DMS153 treated with DMSO at 0.1 percent for 48 hours (cell line): ENCODE results near the gene NSG1.

ENCODE experiments used
- DNase-seq: peaks from one replicate; lab custom pipeline; 2025; ENCODE audit not compliant: unreplicated experiment; lab: John Stamatoyannopoulos, UW

The NSG1 gene

DNA sequence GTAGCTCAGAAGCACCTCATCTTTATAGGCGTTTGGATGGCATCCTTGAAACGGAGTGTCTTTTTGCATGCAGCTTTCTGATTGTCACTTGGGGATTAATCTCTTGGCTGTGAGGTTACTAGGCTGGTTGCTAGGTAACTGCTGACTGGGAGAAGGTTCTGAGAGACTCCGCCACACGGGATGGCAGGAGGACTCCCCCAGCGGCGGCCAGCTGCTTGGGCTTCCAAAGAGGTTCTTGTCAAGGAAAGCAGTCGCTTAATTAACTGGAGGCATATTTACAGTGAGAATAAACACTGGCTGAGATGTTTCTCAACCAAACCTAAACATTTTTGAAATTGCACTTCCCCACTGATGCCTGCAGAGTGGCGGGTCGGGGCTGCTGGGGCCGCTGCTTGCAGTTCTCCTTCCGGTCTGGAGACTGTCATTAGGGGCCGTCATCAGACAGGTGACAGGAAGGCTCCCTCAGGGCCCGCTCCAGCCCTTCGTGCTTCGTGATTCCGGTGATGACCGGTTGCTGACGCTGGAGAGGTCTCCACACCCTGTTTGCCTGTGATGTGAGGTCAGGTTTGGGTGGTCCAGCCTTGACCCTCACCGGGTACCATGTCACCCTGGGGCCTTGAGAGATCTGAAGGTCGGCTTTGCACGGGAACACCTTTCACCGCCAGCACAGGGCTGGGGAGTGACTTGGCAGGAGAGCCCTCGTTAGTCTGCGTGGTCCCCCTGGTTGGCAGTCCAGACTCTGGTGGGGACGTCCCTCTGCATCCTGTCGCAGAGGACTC is 9.1 kb downstream of the NSG1 start:
- DNase-seq = no peak

DNA sequence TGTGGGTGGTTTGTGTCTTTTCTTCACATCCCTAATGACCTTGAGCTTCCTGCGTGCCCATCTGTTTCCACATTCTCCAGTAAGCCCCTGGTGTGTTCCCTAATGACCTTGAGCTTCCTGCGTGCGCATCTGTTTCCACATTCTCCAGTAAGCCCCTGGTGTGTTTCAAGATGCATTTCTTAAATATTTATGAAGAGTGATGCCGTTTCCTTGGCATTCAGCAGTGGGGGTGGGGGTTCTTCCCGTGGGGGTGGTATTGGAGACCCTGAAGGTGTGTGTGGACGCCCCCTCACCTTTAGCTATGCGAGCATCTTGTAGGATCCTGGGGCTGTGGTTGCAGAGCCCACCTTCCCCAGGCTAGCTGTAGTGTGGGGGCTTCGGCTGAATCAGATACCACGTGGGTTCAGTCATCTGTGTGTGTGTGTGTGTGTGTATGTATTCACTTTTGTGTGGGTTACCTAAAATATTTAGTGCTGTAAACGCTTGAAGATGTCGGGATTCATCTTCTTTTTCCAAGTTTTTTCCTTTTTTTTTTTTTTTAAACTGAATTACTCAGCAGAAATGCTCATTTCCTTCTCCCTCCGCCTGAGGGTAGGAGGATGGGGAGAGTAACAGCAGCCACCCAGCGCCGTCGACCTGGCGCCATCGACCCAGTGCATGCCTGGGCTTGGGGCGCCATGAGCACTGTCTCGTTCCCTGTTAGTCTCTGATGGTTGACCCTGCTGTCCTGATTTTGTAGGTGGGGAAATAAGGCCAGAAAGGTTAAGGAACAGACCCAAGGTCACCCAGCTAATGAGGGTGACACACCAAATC is 9.9 kb downstream of the NSG1 start:
- no peak for DNase-seq

GRCh38 chr4:4397441-4397819 is 10.5 kb downstream of the NSG1 start:
- no peak for DNase-seq

GRCh38 chr4:4398430-4398829 is 11.5 kb downstream of the NSG1 start:
- no peak for DNase-seq

- no peak for DNase-seq
Measured at GRCh38 chr4:4401036-4401435, 14.1 kb downstream of the NSG1 start.

DNA sequence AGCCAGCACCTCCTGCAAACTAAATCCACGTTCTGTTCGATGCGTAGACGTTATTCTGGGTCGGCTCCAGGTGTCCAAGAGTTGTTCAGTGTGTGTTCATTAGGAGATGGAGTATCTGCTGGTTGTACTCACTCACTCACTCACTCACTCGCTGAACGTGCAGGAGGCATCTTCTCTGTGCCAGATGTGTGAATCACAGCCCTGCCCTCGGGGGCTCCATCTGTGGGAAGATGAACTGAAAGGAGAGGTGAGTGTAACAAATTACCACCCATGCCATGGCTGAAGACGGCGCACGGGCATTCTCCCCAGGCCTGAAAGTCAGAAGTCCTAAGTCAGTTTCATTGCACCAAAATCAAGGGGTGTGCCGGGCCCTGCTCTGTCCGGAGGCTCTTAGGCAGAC is 16.1 kb downstream of the NSG1 start:
- DNase-seq = no peak

DNA sequence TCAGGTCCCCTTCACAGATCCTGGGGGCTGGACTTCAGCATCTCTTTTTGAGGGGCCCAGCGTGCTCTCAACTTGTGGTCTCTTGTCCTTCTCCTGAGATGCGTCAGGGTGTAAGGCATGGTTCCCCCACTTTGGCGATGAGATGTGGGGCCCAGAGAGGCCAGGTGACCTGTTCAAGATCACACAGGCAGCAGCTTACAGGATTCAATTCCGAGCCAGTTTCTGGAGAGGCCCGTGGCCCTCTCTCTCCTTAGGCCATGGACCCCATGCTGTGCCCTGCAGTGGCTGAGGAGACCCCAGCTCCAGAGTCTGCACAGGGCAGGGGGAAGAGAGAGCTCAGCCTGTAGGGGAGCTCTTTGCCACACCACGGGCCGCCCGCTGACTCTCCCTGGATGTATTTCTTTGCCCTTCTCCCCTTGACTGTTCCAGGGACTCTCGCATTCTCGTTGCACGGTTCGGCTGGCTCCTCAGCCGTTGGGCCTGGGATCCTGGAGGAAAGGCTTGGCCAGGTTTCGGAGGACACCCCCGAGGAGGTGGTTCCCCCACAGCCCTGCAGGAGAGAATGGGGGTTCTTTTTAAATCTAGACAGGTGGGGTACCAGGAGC is 18.6 kb downstream of the NSG1 start:
- no peak for DNase-seq

- DNase-seq = no peak
Measured at GRCh38 chr4:4406455-4407298, 19.8 kb downstream of the NSG1 start.

- no peak for DNase-seq
Measured at GRCh38 chr4:4407299-4408131, 20.6 kb downstream of the NSG1 start.

DNA sequence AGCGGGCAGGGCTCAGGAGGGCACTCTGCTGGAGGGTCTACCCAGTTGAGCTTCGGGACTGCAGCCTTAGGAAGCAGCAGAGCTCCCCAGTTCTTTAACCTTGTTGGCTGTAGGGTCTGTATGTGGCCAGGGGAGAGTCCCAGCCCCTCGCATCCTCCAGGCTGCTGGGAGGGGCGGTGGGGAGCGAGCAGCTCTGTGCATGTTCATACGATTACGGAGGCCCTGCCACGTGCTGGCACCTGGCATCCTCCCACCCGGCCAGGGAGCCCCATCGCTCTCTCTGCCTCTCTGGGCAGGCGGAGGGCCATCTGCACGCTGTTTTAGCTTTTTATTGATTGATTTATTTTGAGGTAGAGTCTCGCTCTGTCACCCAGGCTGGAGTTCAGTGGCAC is 21.2 kb downstream of the NSG1 start:
- DNase-seq = no peak

DNA sequence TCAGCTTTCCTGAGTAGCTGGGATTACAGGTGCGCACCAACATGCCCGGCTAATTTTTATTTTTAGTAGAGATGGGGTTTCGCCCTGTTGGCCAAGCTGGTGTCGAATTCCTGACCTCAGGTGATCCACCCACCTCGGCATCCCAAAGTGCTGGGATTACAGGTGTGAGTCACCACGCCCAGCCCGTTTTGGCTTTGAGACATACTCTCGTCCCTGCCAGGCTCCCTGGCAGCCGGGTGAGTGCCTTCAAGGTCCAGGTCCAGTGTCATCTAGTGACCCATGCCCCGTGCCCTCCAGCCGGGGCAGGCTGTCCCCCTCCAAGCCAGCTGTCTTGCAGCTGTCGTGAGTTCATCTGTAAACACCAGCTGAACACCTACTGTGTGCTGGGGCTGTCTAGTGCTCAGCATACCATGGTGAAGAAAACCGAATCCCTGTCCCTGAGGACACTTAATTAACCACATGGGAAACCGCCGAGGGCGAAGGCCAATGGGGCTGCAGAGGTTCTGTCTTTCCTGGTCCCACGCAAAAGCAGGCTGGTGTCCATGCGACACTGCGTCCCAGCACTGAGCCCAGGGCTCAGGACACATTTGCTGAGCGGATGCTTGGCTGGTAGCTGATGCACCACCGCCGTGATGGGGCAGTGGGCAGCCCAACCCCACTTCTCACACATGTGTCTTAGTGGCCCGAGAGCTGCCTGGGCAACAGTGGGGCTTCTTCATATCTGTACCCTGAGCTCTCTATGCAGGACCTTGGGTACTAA is 21.9 kb downstream of the NSG1 start:
- no peak for DNase-seq

DNA sequence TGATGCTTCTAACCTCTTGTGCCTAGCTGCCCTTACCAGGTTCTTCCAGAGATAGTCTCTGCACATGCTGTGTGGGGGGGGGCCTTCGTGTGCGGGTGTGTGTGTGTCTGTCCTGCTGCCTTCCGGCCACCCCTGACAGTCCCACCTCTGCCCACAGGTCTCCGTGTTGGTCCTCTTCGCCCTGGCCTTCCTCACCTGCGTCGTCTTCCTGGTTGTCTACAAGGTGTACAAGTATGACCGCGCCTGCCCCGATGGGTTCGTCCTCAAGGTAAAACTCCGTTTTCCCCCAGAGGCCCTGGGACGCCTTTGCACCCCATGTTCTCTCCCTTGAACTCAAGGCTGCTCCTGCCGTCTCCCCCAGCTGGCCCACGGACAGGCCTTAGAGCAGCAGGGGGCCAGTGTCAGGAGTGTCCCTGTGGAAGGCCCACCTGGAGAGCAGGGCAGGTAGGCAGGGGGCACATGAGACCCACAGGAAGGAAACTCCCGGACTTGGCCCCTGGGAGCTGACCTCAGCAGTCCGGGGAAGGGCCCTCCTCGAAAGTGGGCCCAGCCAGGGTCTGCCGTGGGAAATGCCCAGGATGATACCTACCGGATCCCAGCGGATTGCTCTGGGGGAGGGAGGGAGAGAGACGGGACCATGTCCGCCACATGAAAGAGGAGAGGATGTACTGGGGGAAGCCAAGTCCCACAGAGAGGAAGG is 22.7 kb downstream of the NSG1 start:
- no peak for DNase-seq

- no peak for DNase-seq
Measured at GRCh38 chr4:4410271-4410670, 23.4 kb downstream of the NSG1 start.

DNA sequence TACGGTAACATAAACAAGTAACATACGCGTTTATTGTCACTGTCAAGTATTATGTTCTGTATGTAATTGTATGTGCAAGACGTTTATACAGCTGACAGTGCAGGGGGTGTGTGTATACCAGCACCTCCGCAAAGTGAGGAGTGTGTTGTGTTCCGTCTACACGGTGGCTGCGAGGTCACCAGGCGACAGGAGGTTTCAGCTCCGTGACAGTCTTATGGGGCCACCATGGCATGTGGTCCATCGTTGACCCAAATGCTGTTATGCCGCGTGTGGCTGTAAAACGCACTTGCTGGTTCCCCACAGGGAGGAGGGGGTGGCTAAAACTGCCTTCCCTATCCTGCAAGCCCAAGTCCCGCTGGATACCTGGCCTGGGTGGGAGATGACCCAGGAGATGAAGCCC is 25.0 kb downstream of the NSG1 start:
- no peak for DNase-seq

GRCh38 chr4:4412641-4413372 is 25.9 kb downstream of the NSG1 start:
- no peak for DNase-seq

DNA sequence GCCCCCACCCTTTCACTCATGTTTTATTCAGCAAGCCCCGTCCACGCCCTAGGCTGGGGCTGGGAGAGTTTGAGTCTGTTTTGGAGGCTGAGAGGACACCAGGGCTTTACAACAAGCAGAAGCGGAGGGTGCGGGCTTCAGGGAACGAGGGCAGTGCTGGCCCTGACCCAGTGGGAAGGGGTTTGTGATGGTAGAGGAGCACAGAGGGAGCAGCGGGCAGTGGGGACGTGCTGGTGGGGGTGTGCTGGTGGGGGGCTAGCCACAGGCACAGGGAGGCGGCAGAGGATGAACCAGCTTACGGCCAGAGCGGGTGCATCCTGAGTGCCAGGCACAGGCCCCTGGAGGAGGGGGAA is 26.4 kb downstream of the NSG1 start:
- DNase-seq = no peak

- DNase-seq = no peak
Measured at GRCh38 chr4:4413806-4414205, 26.9 kb downstream of the NSG1 start.

DNA sequence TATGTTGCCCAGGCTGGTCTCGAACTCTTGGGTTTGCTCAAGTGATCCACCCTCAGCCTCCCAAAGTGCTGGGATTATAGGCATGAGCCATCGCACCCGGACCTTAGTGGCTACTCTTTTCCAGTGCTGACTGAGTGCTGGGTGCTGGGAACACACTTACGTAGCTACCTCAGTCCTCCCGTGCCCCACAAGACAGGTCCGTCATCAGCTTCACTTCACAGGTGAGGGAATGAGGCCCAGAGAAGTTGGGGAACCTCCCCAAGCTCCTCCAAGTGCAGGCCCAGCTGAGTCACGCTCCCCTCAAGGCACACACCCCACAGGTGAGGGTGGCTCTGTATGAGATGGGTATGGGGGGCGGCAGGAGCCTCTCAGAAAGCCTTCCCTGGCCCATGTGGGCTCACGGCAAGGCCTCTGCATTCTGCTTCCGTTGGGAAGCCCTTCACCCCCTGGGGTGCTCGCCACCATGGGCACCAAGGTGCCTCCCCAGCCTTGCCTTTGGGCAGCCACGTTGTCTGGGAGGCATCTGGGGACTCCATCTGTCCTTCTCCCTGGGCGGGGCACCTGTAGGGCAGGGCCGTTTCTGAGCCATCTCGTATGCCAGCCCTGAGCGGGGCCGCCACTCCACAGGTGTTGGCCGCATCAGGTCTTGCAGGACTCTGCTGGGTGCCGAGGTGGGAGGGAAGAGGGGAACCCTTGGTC is 28.4 kb downstream of the NSG1 start:
- DNase-seq = no peak
